H1 (cell line): ENCODE results near the gene MANBA. TPM values are rescaled to one million over a fixed set of nuclear protein-coding genes. Genes with fewer than 3 reads are reported as not detected.

Source experiments
- CTCF ChIA-PET: fragments of 300-600 bp; sonication (Branson Sonifier 250); formaldehyde crosslinking; loops from one replicate; lab custom pipeline; 2021; ENCODE audit not compliant: partially characterized antibody; lab: Charles Lee
- POLR2A ChIA-PET: fragments of 300-600 bp; sonication (Branson Sonifier 250); formaldehyde crosslinking; loops from one replicate; lab custom pipeline; 2021; ENCODE audit warnings: inconsistent platforms; ENCODE audit not compliant: partially characterized antibody; lab: Charles Lee
- DNase-seq, 2 experiments: peaks; one replicate each; pipeline versions ENCODE4 v3.0.0 to v3.0.0-alpha.2; 2010 to 2022; ENCODE audit warnings: low spot score in 2 of 2, low read depth in 1 of 2, mixed read lengths in 1 of 2
- FAIRE-seq: peaks from 2 replicates; lab custom pipeline; 2011; peaks lifted over from hg19 to GRCh38; lab: Jason Lieb, UNC
- H2AFZ ChIP-seq: 2 replicates; pipeline ENCODE4 v1.8.1; 2012; ENCODE audit warnings: low read length, inconsistent platforms
- H2AK5ac ChIP-seq: 2 replicates; pipeline ENCODE4 v1.6.1; 2013; ENCODE audit warnings: low read depth, low read length
- H2BK120ac ChIP-seq: replicated peaks from 2 replicates; pipeline ENCODE3; 2013; ENCODE audit warnings: low read depth, low read length, inconsistent platforms
- H2BK12ac ChIP-seq: 2 replicates; pipeline ENCODE4 v1.6.1; 2013; ENCODE audit warnings: low read depth, low read length
- H2BK15ac ChIP-seq: 2 replicates; pipeline ENCODE4 v1.6.1; 2013; ENCODE audit warnings: low read length
- H2BK20ac ChIP-seq: 2 replicates; pipeline ENCODE4 v1.6.1; 2013; ENCODE audit warnings: low read length
- H2BK5ac ChIP-seq: 2 replicates; pipeline ENCODE4 v1.6.1; 2013; ENCODE audit warnings: low read depth, low read length
- H3K14ac ChIP-seq: 2 replicates; pipeline ENCODE4 v1.6.1; 2013; ENCODE audit warnings: inconsistent platforms; ENCODE audit not compliant: insufficient read length
- H3K18ac ChIP-seq: 2 replicates; pipeline ENCODE4 v1.6.1; 2013; ENCODE audit warnings: low read length; ENCODE audit errors: extremely low read depth
- H3K23ac ChIP-seq: 2 replicates; pipeline ENCODE4 v1.6.1; 2013; ENCODE audit warnings: inconsistent platforms; ENCODE audit not compliant: insufficient read length
- H3K23me2 ChIP-seq: 2 replicates; pipeline ENCODE4 v1.6.1; 2013; ENCODE audit warnings: low read depth, low read length
- H3K27ac ChIP-seq: 2 replicates; pipeline ENCODE4 v1.6.1; 2011; ENCODE audit warnings: low read depth, low read length, inconsistent platforms
- H3K27me3 ChIP-seq, 4 experiments: replicated peaks in 1 of 4; 1 replicate in 1 of 4; 2 replicates in 3 of 4; pipeline versions ENCODE4 v1.6.1 to v1.8.1; 2011 to 2013; ENCODE audit warnings: low read length in 3 of 4, mild to moderate bottlenecking in 3 of 4, inconsistent platforms in 2 of 4, mixed read lengths in 2 of 4, moderate library complexity in 1 of 4; ENCODE audit not compliant: control insufficient read depth in 3 of 4, insufficient read depth in 3 of 4; ENCODE audit errors: extremely low read depth in 1 of 4
- H3K36me3 ChIP-seq, 4 experiments: 2 replicates each; pipeline versions ENCODE4 v1.6.1 to v1.8.1; 2011 to 2013; ENCODE audit warnings: mild to moderate bottlenecking in 4 of 4, low read length in 3 of 4, moderate library complexity in 2 of 4, control low read depth in 1 of 4, inconsistent platforms in 1 of 4; ENCODE audit not compliant: insufficient read depth in 4 of 4, control insufficient read depth in 2 of 4
- H3K4ac ChIP-seq: replicated peaks from 2 replicates; pipeline ENCODE3; 2013; ENCODE audit warnings: low read length, low read depth, mixed read lengths, inconsistent platforms; ENCODE audit not compliant: insufficient read length
- H3K4me1 ChIP-seq, 4 experiments: replicated peaks in 1 of 4; 1 replicate in 1 of 4; 2 replicates in 3 of 4; pipeline versions ENCODE4 v1.6.1 to v1.8.1; 2011 to 2013; ENCODE audit warnings: low read length in 3 of 4, inconsistent platforms in 2 of 4, mixed read lengths in 1 of 4; ENCODE audit not compliant: insufficient read depth in 4 of 4, control insufficient read depth in 3 of 4
- H3K4me2 ChIP-seq, 2 experiments: 2 replicates each; pipeline versions ENCODE4 v1.6.1 to v1.8.1; 2011 to 2013; ENCODE audit warnings: low read depth in 2 of 2, low read length in 2 of 2, control low read depth in 1 of 2, inconsistent platforms in 1 of 2, mild to moderate bottlenecking in 1 of 2; ENCODE audit not compliant: insufficient read depth in 1 of 2
- H3K4me3 ChIP-seq, 4 experiments: fragments of 200-600, 300-600 bp in 1 of 4; sonication (generic), shearing (Covaris generic), sonication (Bioruptor Twin) in 1 of 4; 2 replicates each; pipeline versions ENCODE4 v1.5.1 to v1.8.1; 2011 to 2016; ENCODE audit warnings: low read length in 4 of 4, low read depth in 3 of 4, control low read depth in 2 of 4, inconsistent platforms in 2 of 4, mild to moderate bottlenecking in 2 of 4, mixed read lengths in 1 of 4, moderate library complexity in 1 of 4; ENCODE audit not compliant: insufficient read depth in 2 of 4; ENCODE audit errors: extremely low read depth in 1 of 4
- H3K56ac ChIP-seq: replicated peaks from 2 replicates; pipeline ENCODE3; 2013; ENCODE audit warnings: low read depth, mild to moderate bottlenecking, mixed read lengths, low read length, inconsistent platforms; ENCODE audit not compliant: insufficient read length
- H3K79me1 ChIP-seq: 2 replicates; pipeline ENCODE4 v1.6.1; 2013; ENCODE audit warnings: low read depth, low read length, control low read depth
- H3K79me2 ChIP-seq, 2 experiments: 2 replicates each; pipeline versions ENCODE4 v1.6.1 to v1.8.1; 2012 to 2013; ENCODE audit warnings: low read length in 2 of 2, mild to moderate bottlenecking in 2 of 2, inconsistent platforms in 1 of 2; ENCODE audit not compliant: insufficient read depth in 2 of 2, control insufficient read depth in 1 of 2
- H3K9ac ChIP-seq, 4 experiments: replicated peaks in 1 of 4; 1 replicate in 1 of 4; 2 replicates in 3 of 4; pipeline versions ENCODE4 v1.6.1 to v1.8.1; 2011 to 2013; ENCODE audit warnings: low read depth in 3 of 4, low read length in 3 of 4, control low read depth in 2 of 4, mild to moderate bottlenecking in 2 of 4, moderate library complexity in 2 of 4, inconsistent platforms in 1 of 4; ENCODE audit errors: extremely low read depth in 1 of 4
- H3K9me3 ChIP-seq, 2 experiments: 2 replicates each; pipeline versions ENCODE4 v1.6.1 to v1.8.1; 2012 to 2013; ENCODE audit warnings: mild to moderate bottlenecking in 2 of 2, moderate library complexity in 2 of 2, control low read depth in 1 of 2, inconsistent platforms in 1 of 2, low read depth in 1 of 2, low read length in 1 of 2, mixed read lengths in 1 of 2; ENCODE audit not compliant: insufficient read depth in 2 of 2
- H4K20me1 ChIP-seq, 2 experiments: replicated peaks in 1 of 2; 2 replicates each; pipeline versions ENCODE3 to v1.8.1; 2011 to 2013; ENCODE audit warnings: inconsistent platforms in 2 of 2, low read length in 2 of 2, mild to moderate bottlenecking in 1 of 2; ENCODE audit not compliant: insufficient read depth in 2 of 2, control insufficient read depth in 1 of 2
- H4K5ac ChIP-seq: 2 replicates; pipeline ENCODE4 v1.6.1; 2013; ENCODE audit warnings: low read length, low read depth, mixed read lengths, inconsistent platforms; ENCODE audit not compliant: insufficient read length
- H4K8ac ChIP-seq: 2 replicates; pipeline ENCODE4 v1.8.0; 2013; ENCODE audit warnings: mild to moderate bottlenecking, moderate library complexity, low read length, inconsistent platforms; ENCODE audit not compliant: insufficient read depth; ENCODE audit errors: extremely low read depth
- H4K91ac ChIP-seq: replicated peaks from 2 replicates; pipeline ENCODE3; 2013; ENCODE audit warnings: low read length, mixed read lengths, inconsistent platforms; ENCODE audit not compliant: insufficient read length
- CTCF ChIP-seq, 3 experiments: IDR thresholded peaks; 1 replicate in 2 of 3; 2 replicates in 1 of 3; pipeline versions ENCODE4 v1.5.1 to v1.6.1; 2011; ENCODE audit warnings: low read length in 3 of 3, mild to moderate bottlenecking in 3 of 3, inconsistent platforms in 2 of 3, low read depth in 1 of 3, moderate library complexity in 1 of 3; ENCODE audit not compliant: insufficient read depth in 1 of 3; ENCODE audit errors: control extremely low read depth in 1 of 3
- KDM5A ChIP-seq: fragments of 200-600 bp; IDR thresholded peaks from 2 replicates; pipeline ENCODE4 v1.7.1; 2012; ENCODE audit warnings: mild to moderate bottlenecking, low read length, inconsistent platforms, mixed read lengths
- PHF8 ChIP-seq: fragments of 200-600 bp; sonication (generic); conservative IDR thresholded peaks from 2 replicates; pipeline ENCODE4 v1.7.1; 2012; ENCODE audit warnings: low read depth, mild to moderate bottlenecking, inconsistent platforms, low read length, moderate library complexity
- RAD21 ChIP-seq, 2 experiments: IDR thresholded peaks in 1 of 2; conservative IDR thresholded peaks in 1 of 2; 2 replicates each; pipeline ENCODE4 v1.6.1; 2011; ENCODE audit warnings: low read depth in 2 of 2, low read length in 2 of 2, improper control_type of control experiment in 1 of 2, inconsistent platforms in 1 of 2, mild to moderate bottlenecking in 1 of 2, moderate library complexity in 1 of 2
- SAP30 ChIP-seq: fragments of 300-600 bp; sonication (generic); IDR thresholded peaks from 2 replicates; pipeline ENCODE4 v1.7.1; 2012; ENCODE audit warnings: low read length, moderate library complexity, mild to moderate bottlenecking, inconsistent platforms; ENCODE audit not compliant: insufficient read depth, insufficient replicate concordance
- YY1 ChIP-seq: IDR thresholded peaks from 2 replicates; pipeline ENCODE4 v1.6.1; 2011; ENCODE audit warnings: low read depth, mild to moderate bottlenecking, low read length
- ZNF274 ChIP-seq: IDR thresholded peaks from 2 replicates; pipeline ENCODE4 v1.7.0; 2012; ENCODE audit warnings: low read length, borderline replicate concordance; ENCODE audit errors: extremely low read depth
- WGBS, 2 experiments: shearing (Covaris generic) in 1 of 2; methylation state at CpG; one replicate each; pipeline versions ENCODE4 v1.1.6 to v1.1.7; 2013 to 2015; ENCODE audit warnings: low lambda C conversion rate in 2 of 2, mixed read lengths in 2 of 2, inconsistent platforms in 1 of 2, low coverage in 1 of 2, missing lambda C conversion rate in 1 of 2; ENCODE audit not compliant: insufficient replicate concordance in 2 of 2, insufficient coverage in 1 of 2, insufficient read length in 1 of 2; ENCODE audit errors: extremely low coverage in 1 of 2, missing lambda C conversion rate in 1 of 2; 5-methylcytosine and 5-hydroxymethylcytosine counted together
- polyA plus RNA-seq, 7 experiments: library from polyadenylated mRNA; depleted of rRNA in 3 of 7; stranded (reverse) in 5 of 7; unstranded in 2 of 7; fragments of >200 nt in 5 of 7; fragments of 200-250 nt in 2 of 7; gene quantifications; 1 replicate in 5 of 7; 2 replicates in 1 of 7; 4 replicates in 1 of 7; pipeline versions ENCODE4 v1.2.1 to v1.2.3, GENCODE V29; 2011 to 2013; ENCODE audit warnings: missing spikeins in 2 of 7, mixed read lengths in 2 of 7
- total RNA-seq: library from RNA; stranded (reverse); fragmentation: NEBNext Ultra II Directional; extraction: Animal tissue kit (Norgen Biotek cat#: 25700); gene quantifications from 2 replicates; pipeline ENCODE4 v1.2.1, GENCODE V29; 2021

MANBA gene
- total and polyA plus RNA-seq, 2 of the 8 experiments (the other 6 are each of a cell fraction or from before 2014, with no cell fraction given) = 22.9 to 27.8 TPM

DNA sequence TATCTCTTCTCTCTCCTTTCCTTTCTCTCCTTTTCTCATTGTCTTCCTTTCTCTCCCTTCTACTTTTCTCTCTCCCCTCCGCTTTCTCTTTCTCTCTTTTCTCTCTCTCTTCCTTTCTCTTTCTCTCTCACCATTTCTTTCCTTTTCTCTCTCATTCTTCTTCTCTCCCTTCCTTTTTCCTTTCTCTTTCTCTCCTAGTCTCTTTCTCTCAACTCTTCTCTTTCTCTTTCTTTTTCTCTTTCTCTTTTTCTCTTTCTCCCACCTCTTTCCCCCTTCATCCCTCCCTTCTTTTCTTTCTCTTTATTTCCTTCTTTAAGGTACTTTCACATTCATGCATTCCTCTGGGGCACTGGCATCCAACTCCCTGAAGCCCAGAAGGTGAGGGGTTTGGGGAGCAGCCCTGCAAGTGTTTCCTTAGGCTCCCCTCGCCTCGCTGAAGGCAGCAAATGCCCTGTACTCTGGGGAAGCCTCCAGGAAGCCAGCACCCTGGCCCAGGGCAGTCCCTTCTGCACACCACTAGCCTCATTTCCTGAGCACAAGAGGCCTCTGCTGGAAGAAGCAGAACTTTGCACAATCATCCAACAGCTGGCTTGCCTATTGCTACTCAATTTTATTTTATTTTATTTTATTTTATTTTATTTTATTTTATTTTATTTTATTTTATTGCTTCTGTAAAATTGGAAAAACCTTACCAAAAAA is 135.4 kb downstream of the MANBA start:
- H3K4me1 ChIP-seq = 0 out of 7 replicates have a peak, but pooled peaks cover 0 to 3% (median 0%) of the 10 kb centered on the region in 4 experiments
- H4K91ac ChIP-seq = no peak overlapping the region
- no peaks in the 10 kb centered on the region for H3K79me2 ChIP-seq
- no peak overlapping the region for H2BK20ac ChIP-seq
- DNase-seq = no peak
- H3K79me1 ChIP-seq = no peaks in the 10 kb centered on the region
- no peak overlapping the region for H2BK5ac ChIP-seq
- no peak overlapping the region for H3K23ac ChIP-seq
- no peak overlapping the region for H3K4me3 ChIP-seq
- FAIRE-seq = no peak
- H2AFZ ChIP-seq = peak overlapping the region; percentile 83; the same call in 1 of the 2 replicates
- H3K4ac ChIP-seq = no peak overlapping the region
- H3K27ac ChIP-seq = no peak overlapping the region
- no peak overlapping the region for H2BK12ac ChIP-seq
- H3K27me3 ChIP-seq = no peaks in the 10 kb centered on the region
- H3K18ac ChIP-seq = no peak overlapping the region
- POLR2A ChIA-PET = no interaction called here
- H2BK15ac ChIP-seq = no peak overlapping the region
- no peak overlapping the region for H3K56ac ChIP-seq
- H2AK5ac ChIP-seq = no peak overlapping the region
- H3K4me2 ChIP-seq = no peak overlapping the region
- no peaks in the 10 kb centered on the region for H3K23me2 ChIP-seq
- WGBS, 2 experiments = 56 to 88% methylated on average over 1 to 3 of the region's 3 CpGs
- H4K20me1 ChIP-seq = no peaks in the 10 kb centered on the region
- TF ChIP-seq ZNF274 (no peak), RAD21 (IDR thresholded peaks at IDR 0.05 in 1 of 2, conservative IDR thresholded peaks at IDR 0.05 in 1 of 2; ENCODE audit: low read depth in 2 of 2, low read length in 2 of 2) (peak; percentile 83 to 84), SAP30 (no peak), PHF8 (no peak), YY1 (no peak), KDM5A (no peak), CTCF (IDR thresholded peaks at IDR 0.05; ENCODE audit: control extremely low read depth in 1 of 3, insufficient read depth in 1 of 3, low read depth in 1 of 3, low read length in 3 of 3) (peak; percentile 31 to 60 (median 47))
- no peak overlapping the region for H2BK120ac ChIP-seq
- H3K9ac ChIP-seq = no peak overlapping the region
- H4K8ac ChIP-seq = no peak overlapping the region; the same call in 1 of the 2 replicates
- CTCF ChIA-PET = interaction anchor here (0.6 to 2.1 kb wide), 8 partner anchors 14 to 407 kb away, joined by 3 to 15 read pairs (median 4); no protein-coding TSS in a partner anchor
- no peak overlapping the region for H4K5ac ChIP-seq
- H3K36me3 ChIP-seq = no peaks in the 10 kb centered on the region
- no peaks in the 10 kb centered on the region for H3K9me3 ChIP-seq
- H3K14ac ChIP-seq = no peak overlapping the region
